OCI-M2 (cell line): ENCODE measurements around the gene INHA.

ENCODE experiments used
- DNase-seq: peaks from one replicate; lab custom pipeline; 2025; ENCODE audit not compliant: unreplicated experiment; lab: John Stamatoyannopoulos, UW

INHA gene

DNA sequence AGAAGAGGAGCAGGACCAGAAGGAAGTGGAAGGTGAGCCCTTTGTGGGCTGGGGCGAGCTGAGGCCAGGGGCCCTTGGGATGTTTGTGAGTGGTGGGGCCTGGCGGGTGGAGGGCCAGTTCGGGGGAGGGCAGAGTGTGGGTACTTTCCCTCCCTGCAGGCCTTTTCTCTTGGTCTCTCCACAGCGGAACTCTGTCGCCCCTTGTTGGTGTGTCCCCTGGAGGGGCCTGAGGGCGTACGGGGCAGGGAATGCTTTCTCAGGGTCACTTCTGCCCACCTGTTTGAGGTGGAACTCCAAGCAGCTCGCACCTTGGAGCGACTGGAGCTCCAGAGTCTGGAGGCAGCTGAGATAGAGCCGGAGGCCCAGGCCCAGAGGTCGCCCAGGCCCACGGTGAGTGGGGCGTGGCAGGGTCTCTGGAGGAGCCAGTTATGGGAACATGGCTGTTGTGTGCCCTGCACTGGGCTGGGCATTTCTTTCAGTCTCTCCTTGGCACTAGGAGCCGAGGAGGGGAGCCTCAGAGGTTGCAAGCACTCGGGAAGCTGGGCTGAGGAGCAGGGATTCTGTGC is 36.4 kb downstream of the INHA start:
- DNase-seq = no peak

DNA sequence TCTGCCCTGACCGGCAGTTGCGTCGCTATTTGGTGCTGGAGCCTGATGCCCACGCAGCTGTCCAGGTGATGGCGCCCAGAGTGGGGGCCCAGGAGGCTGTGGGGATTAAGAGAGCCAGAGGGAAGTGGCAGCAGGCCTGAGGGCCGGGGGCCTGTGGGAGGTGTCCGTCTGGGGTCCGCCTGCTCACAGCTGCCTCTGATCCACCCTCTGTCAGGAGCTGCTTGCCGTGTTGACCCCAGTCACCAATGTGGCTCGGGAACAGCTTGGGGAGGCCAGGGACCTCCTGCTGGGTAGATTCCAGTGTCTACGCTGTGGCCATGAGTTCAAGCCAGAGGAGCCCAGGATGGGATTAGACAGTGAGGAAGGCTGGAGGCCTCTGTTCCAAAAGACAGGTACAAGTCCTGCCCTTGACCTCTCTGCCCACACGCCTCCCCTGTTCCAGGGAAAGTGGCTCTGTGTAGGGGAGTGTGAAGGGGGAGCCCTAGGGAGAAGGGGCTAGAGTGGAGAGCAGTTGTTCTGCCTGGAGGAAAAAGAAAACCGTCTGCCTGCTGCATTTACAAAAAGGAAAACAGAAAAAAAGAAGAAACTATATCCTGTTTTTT is 37.1 kb downstream of the INHA start:
- no peak for DNase-seq

DNA sequence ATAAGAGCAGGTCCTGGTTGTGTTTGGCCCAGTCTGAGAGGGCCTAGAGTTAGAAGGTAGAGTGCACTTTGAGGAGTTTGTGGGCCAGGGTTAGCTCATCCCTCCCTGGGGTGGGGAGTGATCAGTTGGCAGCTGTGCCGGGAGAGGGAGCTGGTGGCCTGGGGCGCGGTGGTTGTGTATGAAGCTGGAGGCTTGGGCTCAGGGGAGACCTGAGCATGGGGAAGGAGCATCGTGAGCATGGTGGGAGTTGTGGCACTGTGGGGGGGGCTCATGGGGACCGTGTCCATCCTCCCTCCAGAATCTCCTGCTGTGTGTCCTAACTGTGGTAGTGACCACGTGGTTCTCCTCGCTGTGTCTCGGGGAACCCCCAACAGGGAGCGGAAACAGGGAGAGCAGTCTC is 39.2 kb downstream of the INHA start:
- no peak for DNase-seq

GRCh38 chr2:219611866-219612576 is 39.9 kb downstream of the INHA start:
- DNase-seq = no peak

GRCh38 chr2:219612577-219613286 is 40.6 kb downstream of the INHA start:
- no peak for DNase-seq

GRCh38 chr2:219613461-219614070 is 41.5 kb downstream of the INHA start:
- no peak for DNase-seq

- DNase-seq = no peak
These were observed 42.2 kb downstream of the INHA start for GRCh38 chr2:219614076-219614860.

- DNase-seq = no peak
These were observed 42.9 kb downstream of the INHA start for GRCh38 chr2:219615036-219615435.

DNA sequence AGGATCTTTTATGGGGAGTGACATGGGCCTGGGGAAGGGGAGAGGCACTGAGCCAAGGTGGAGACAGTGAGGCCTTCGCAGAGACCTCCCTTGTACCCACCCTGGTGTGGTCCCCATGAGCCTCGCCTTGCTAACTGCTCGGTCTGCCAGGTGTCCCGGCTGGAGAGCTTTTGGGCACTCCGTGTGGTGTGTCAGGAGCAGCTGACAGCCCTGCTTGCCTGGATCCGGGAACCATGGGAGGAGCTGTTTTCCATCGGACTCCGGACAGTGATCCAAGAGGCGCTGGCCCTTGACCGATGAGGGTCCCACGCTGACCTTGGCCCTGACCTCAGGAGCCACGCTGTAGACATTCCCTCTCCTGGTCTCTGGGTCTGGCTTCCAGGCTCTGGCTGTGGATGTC is 43.8 kb downstream of the INHA start:
- DNase-seq = no peak

DNA sequence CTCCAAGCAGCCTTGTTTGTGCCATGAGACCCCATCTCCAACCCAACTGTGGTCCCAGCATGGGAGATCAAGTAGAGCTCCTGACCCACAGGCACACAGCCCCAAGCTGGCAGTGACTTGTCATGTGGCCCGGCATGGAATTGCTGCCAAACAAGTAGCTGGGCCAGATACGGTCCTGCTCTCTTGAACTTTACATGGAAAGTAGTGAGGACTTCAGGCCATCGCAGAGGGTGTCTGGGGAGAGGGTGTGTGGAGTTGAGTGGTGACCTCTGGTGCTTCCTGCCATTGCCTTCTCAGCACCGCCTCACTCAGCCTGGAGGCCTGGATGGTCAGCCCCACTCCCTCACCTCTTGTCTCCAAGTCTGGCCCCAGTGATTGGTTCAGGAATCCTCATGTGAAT is 44.4 kb downstream of the INHA start:
- DNase-seq = no peak

DNA sequence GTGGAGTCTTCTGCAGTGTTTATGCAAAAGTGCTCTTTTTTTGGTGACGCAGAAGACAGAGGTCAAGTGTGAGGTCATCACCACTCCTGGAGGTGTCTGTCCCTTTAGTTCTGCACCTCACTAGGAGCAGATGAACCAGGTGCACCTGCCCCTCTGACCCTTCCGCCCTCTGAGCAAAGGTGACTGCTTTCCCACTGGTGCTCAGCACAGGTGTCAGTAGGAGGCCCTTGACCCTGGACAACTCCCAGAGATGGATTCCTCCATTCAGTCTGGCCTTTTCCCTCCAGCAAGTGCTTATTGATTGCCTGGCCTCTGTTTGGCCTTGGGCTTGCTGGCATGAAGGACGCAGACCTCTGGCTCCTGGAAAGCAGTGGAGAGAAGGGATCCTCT is 46.6 kb downstream of the INHA start:
- DNase-seq = no peak

- no peak for DNase-seq
These were observed 47.1 kb downstream of the INHA start for GRCh38 chr2:219619235-219619634.

DNA sequence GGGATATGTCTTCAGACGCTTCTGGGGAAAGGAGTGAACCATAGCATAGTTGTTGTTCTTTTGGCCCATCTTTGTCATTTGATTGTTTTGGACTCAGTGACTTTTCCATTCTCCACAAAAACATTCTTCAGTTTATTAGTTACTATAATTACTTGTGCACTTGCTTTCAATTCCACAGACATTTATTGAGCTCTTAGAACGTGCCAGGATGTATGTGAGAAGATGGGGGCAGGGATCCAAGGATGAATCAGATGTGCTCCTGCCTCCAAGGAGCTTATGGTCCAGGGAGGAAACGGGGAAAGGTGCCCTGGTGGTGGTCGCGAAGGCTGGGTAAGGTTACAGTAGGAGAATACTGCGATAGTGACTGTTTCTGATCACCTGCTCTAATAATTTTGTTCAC is 48.4 kb downstream of the INHA start:
- no peak for DNase-seq

GRCh38 chr2:219621935-219622334 is 49.8 kb downstream of the INHA start:
- no peak for DNase-seq

GRCh38 chr2:219622472-219622871 is 50.4 kb downstream of the INHA start:
- DNase-seq = no peak

DNA sequence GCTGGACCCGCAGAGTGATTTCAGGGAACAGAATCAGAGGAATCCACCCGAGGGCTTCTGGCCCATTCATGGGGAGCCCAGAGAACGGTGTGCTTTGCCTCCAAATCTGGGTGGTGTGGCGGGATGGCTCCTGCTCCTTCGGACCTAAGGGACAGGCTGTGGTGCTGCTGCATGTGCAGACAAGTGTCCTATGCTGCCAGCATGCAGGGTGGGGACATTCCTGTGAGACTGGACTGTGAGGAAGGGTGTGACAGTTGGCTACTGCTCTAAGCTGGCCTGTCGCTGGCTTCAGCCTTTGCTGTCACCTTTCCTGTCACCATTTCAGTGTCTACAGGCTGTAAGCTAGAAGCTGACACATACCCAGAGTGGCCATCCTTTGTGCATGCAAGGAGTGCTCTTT is 52.5 kb downstream of the INHA start:
- no peak for DNase-seq

DNA sequence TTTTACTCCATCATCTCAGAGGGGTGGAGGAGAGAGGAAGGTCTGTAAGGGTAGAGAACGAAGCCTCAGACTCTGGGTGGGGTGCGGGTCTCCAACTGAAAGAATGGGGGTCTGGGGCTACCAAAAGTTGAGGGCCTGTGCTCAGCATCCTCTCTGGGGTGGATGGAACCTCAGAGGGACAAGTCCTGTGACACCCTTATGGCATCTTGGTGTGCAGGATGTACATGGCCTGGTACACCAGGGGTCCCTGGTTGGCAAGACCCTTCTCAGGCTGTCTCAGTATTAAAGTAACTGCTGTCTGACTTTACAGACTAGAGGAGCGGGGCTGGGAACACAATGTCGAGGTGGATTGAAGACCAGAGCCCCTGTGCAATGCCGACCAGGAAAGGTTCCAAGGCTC is 53.1 kb downstream of the INHA start:
- no peak for DNase-seq
